Measurements from ENCODE around the gene C20orf141. TPM values are rescaled to one million over a fixed set of nuclear protein-coding genes. Genes with fewer than 3 reads are reported as not detected.

Gene C20orf141
- total RNA-seq, 1 experiment from 2014 or later, result not detected

GRCh38 chr20:2812189-2812588 lies 2.6 kb upstream of the C20orf141 start:
- H3T11ph ChIP-seq (ENCODE audit: low read length), result no peak overlapping the region
- no peak overlapping the region for H3K9ac ChIP-seq (ENCODE audit: extremely low read depth, insufficient read length, low read length)
- no peak overlapping the region for H3K4me2 ChIP-seq (ENCODE audit: insufficient read depth, insufficient read length, low read length)
- no peak overlapping the region for H3K27ac ChIP-seq (ENCODE audit: insufficient read length, low read depth, low read length)
- Mint-ChIP-seq H3K36me3 (ENCODE audit: insufficient read depth in 1 of 3, low read depth in 3 of 3) (no peaks in the 10 kb centered on the region), H3K9me3 (peaks cover 10 to 16% of the 10 kb centered on the region in 2 experiments), H3K4me1 (peaks cover 0 to 3% of the 10 kb centered on the region in 2 experiments; a peak in 3 of 4 replicates), H3K4me3 (no peak overlapping the region), H3K27me3 (ENCODE audit: low read depth) (peaks cover 37% of the 10 kb centered on the region), H3K27ac (no peak overlapping the region)
- H3K4me1 ChIP-seq (ENCODE audit: insufficient read depth, low read length), result no peaks in the 10 kb centered on the region
- H3K23me2 ChIP-seq (ENCODE audit: insufficient read length, low read depth, low read length, poor library complexity, severe bottlenecking), result no peaks in the 10 kb centered on the region
- no peak overlapping the region for H2BK5ac ChIP-seq (ENCODE audit: insufficient read length, low read length)
- H3K18ac ChIP-seq (ENCODE audit: insufficient read length, low read depth, low read length), result no peak overlapping the region
- no peak overlapping the region for H3K14ac ChIP-seq (ENCODE audit: insufficient read depth, low read length)
- H3K4ac ChIP-seq (ENCODE audit: low read depth, low read length), result no peak overlapping the region
- no peak overlapping the region for H4K91ac ChIP-seq (ENCODE audit: insufficient read length, low read depth, low read length)
- H3K27me3 ChIP-seq (ENCODE audit: insufficient read depth, low read length), result no peaks in the 10 kb centered on the region; the same call in 1 of the 2 replicates
- H3K9me3 ChIP-seq (ENCODE audit: control insufficient read depth, low read depth, low read length), result no peaks in the 10 kb centered on the region
- H2BK15ac ChIP-seq (ENCODE audit: low read depth, low read length), result no peak overlapping the region
- H3K79me1 ChIP-seq (ENCODE audit: insufficient read depth, low read depth, low read length, poor library complexity, severe bottlenecking), result no peaks in the 10 kb centered on the region
- H3K79me2 ChIP-seq (ENCODE audit: insufficient read depth, low read length), result no peaks in the 10 kb centered on the region
- no peak overlapping the region for H2BK20ac ChIP-seq (ENCODE audit: low read depth, low read length, poor library complexity, severe bottlenecking)
- WGBS (ENCODE audit: extremely low coverage, insufficient read length, low lambda C conversion rate), result no CpG with 5 or more reads among the region's 3 CpGs
- no peak overlapping the region for H2BK12ac ChIP-seq (ENCODE audit: insufficient read length, low read depth, low read length)
- no peak overlapping the region for H2AK5ac ChIP-seq (ENCODE audit: insufficient read length, low read length)
- TF ChIP-seq CTCF (conservative IDR thresholded peaks at IDR 0.05), result no peak
- no peak for DNase-seq
- no peaks in the 10 kb centered on the region for H4K20me1 ChIP-seq (ENCODE audit: control insufficient read depth, insufficient read depth, insufficient read length)
- H4K5ac ChIP-seq (ENCODE audit: insufficient read length, low read depth, low read length), result no peak overlapping the region
- H2BK120ac ChIP-seq (ENCODE audit: low read depth, low read length, poor library complexity, severe bottlenecking), result no peak overlapping the region
- no peak overlapping the region for H4K8ac ChIP-seq (replicated peaks; ENCODE audit: insufficient read length, low read depth, low read length)
- H3K56ac ChIP-seq (ENCODE audit: insufficient read length, low read depth, low read length), result no peak overlapping the region
- H3K23ac ChIP-seq (ENCODE audit: insufficient read length, low read depth, low read length), result no peak overlapping the region
- no peak overlapping the region for H2AFZ ChIP-seq (ENCODE audit: low read length)
